NCI-H524 (cell line): ENCODE measurements around the gene OSTF1.

Experiments
- DNase-seq, 2 experiments: peaks; one replicate each; lab custom pipeline; 2025; lab: John Stamatoyannopoulos, UW

OSTF1 gene

GRCh38 chr9:75087824-75088645 is at the start of gene OSTF1, which contains the start of gene NMRK1:
OSTF1 (plus strand) TSS chr9:75088514; CDS start chr9:75088693, 179 bp downstream.
NMRK1 (minus strand) TSS chr9:75088155; CDS start chr9:75083115, 5,040 bp downstream.
- DNase-seq = peak; percentile 51 to 72

DNA sequence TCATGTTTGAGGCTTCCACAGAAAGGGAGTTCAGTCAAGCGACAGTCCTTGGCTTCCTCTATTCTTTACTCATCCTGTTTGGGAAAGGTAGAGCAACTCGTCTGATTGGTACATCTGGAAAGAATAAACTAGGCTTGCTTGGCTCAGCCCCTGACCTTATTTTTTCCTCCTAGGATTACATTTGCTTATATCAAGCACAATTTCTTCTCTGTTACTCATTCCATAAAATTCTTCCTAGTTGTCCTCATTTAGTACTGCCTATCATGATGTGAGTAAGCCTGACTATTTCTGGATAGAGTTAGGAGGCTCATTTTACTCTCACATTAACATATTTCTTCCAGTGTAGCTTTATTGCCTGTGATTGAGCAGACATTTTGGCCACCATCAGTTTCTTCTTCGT is 49.3 kb upstream of the OSTF1 start:
- DNase-seq = no peak

- DNase-seq = no peak
Observed at GRCh38 chr9:75039801-75040200, 48.5 kb upstream of the OSTF1 start.

GRCh38 chr9:75041041-75041440 is 47.3 kb upstream of the OSTF1 start:
- DNase-seq = no peak

DNA sequence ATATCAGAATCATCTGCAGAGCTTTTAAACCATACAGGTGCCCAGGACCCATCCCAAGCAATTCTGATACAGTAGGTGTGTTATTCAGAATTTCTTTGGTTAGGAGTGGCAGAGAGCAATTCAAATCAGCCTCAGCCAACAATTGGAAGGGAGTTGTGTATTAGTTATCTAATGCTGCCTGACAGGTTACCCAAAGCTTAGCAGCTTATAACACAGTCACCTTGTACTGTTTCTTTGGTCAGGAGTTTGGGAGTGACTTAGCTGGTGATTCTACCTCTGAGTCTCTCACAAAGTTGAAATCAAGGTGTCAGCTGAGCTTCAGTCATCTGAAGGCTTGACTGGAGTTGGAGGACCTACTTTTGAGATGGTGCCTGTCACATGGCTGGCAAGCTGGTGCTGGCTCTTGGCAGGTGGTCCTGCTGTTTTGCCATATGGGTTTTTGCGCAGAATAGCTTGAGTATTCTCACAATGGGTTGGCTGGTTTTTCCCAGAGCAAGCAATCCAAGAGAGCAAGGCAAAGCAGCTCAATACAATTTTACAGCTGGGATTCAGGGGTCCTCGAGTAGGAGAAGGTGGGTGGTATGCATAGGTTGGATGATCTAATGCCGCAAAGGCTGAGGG is 41.5 kb upstream of the OSTF1 start:
- peak; percentile 55 to 77 for DNase-seq

- no peak for DNase-seq
Observed at GRCh38 chr9:75047506-75047905, 40.8 kb upstream of the OSTF1 start.

DNA sequence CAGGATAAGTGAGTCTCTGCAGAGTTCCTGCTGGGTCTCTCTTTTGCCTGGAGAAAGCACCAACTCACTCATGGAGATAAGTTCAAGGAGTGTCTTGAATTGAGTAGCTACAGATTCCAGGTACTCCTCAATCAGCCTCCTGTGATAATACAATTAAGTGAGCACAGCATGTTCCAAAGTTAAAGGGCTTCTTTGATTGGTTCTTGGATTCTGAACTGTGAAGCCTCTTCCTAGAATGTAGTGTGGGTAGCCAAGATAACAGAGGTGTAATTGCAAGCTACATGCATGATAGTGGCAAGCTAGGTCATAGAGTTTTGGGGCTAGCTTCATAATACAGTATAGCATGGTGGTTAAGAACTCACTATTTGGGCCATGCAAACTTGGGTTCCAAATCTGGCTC is 37.0 kb upstream of the OSTF1 start:
- DNase-seq = no peak

DNA sequence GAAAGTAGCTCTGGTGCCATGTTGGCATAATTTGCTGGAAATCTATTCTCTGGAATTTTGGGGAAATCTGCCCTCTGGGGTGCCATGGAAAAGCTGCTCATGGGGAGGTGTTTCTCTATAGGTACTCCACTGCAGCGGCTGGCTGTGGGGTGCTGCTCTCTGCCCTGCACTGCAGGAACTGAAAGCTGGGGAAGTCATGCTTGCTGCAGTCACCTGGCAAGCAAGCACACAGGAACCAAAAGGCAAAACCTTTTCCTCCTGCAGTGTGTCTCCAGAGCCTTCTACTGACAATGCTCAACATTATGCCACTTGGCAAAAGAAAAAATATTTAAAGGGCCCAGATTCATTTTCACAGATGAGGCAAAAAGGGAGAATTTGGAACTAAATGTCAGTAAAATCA is 34.4 kb upstream of the OSTF1 start:
- no peak for DNase-seq

DNA sequence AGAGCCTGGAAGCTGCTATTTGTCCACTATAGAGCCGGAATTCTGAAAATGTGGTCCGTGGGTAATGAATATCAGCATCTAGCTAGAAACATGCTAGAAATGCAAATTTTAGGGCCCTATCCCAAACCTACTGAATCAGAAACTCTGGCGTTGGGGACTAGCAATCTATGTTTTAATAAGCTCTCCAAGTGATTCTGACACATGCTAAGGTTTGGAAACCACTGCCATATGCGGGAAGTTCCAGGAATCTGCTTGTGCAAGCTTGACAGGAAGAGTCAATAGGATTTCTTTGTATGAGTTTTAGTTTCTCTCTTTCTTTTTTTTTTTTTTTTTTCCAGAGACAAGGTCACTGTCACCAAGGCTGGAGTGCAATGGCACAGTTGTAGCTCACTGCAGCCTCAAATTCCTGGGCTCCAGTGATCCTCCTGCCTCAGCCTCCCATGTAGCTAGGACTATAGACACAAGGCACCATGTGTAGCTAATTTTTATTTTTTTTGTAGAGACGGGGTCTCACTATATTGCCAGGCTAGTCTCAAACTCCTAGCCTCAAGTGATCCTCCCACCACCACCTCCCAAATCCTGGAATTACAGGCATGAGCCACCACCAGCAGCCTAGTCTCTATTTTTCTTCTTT is 33.8 kb upstream of the OSTF1 start:
- DNase-seq = no peak

- DNase-seq = no peak
Observed at GRCh38 chr9:75061169-75061568, 27.1 kb upstream of the OSTF1 start.

- peak; percentile 37 to 69 for DNase-seq
Observed at GRCh38 chr9:75063556-75064305, 24.6 kb upstream of the OSTF1 start.

- peak; percentile 37 to 66 for DNase-seq
Observed at GRCh38 chr9:75064307-75065025, 23.8 kb upstream of the OSTF1 start.

- no peak for DNase-seq
Observed at GRCh38 chr9:75065510-75065909, 22.8 kb upstream of the OSTF1 start.

DNA sequence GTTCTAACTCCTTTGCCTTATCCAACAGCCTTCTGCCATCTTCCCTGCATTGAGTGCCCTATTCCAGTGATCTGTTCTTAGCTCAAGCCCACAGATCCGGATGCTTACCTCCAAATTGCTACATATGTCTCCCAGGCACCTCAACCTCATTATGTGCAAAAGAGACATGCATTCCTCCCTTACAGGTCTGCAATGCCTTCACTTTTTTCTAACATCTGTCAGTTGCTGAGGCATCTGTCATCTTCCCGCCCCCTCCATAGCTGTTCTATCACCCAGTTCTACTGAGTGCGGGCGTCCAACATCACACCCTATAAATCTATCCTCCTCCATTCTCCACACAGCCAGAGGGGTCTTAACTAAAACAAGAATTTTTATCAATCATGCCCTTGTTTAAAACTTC is 20.4 kb upstream of the OSTF1 start:
- DNase-seq = no peak

DNA sequence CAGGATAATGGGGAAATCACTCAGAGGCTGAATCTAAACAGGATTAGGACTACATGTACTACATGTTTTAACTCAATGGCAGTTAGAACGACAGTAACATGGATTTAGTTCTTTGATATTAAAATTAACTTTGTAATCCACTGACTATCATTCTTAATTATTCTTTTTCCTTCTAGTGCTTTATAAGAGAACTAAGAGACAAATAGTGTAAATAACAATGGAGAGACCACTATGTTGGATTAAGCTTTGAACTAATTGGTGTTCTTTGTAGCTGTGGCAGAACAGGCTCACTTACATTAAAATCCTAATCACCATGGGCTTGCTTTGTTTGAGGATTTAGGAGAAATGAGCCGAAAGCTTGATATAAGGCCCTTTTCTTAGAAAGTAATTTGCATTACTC is 19.1 kb upstream of the OSTF1 start:
- no peak for DNase-seq

DNA sequence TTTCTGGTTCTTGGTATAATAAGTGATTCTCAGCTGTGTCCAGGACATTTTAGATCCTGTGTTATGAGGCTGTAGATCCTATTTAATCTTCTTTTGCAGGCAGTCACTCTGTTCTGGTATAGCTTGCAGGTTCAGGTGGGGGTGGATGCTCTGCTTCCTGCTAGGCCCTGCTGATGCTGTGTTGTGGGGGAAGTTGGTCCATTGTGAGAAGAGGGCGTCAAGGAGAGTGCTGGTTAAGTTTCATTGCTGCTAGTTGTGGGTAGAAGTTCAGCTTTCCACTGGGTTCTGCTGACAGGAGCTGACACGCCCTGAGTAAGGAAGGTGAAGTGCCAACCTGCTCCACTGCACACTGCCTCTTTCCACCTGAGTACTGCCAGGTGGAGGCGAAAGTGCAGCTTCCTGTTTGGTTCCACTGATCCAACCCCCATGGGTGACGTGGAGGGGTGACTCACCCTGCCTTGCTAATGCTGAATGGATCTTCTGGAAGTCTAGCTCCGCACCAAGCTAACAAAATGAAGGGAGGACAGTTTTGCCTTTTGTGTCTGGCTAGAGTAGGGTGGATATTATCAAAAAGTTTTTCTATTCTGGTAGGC is 16.7 kb upstream of the OSTF1 start:
- no peak for DNase-seq

- DNase-seq = no peak
Observed at GRCh38 chr9:75072895-75073294, 15.4 kb upstream of the OSTF1 start.

DNA sequence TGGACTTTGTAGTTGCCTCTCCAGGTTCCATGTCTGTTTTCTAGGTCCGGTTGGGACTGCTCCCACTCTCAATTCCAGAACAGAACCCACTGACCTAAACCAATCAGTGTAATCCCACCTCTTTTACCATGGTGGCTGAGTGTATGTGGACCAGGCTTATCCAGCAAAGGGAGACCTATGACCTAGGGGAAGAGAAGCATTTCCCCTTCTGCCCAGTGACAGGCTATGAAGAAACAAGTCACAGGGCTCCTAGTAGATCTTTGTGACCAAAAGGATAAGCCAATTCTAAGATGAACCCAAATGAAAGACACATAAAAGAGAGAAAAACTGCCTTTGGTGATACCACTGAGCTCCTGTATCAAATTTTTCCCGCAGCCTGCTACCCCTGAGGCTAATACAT is 6.7 kb upstream of the OSTF1 start:
- no peak for DNase-seq

DNA sequence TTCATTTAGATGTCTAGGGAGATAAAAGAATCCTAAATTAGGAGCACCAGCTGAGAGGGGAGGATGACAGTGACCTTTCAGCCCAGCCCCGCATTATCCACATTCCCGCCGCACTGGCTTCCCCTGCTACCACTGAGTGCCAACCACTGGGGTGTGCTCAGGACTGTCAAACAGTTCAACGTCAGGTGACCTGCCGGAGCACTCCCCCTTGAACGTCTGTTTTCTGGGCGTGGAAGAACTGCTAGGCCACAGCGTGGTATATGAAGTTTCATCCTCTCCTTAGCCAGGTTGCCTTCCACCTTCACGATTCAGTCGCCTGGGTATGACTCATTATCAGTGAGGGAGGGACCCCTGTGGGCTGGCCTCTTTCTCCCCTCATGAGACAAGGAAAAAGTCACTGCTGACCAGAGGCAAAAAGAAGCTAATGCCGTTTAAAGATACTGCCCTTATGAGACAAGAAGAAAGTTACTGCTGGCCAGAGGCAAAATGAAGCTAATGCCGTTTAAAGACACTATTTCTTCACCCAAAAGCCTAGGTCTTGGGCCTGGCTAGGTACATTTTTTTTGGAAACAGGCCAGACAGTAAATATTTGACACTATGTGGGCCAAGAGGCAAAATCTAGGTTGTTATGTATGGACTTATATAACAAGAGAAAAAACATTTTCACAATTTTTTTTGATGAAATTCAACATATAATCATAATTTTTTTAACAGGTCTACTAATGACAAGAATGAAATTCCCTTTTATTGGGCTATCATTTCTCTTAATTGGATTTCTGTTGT is 4.9 kb upstream of the OSTF1 start:
- DNase-seq = no peak

DNA sequence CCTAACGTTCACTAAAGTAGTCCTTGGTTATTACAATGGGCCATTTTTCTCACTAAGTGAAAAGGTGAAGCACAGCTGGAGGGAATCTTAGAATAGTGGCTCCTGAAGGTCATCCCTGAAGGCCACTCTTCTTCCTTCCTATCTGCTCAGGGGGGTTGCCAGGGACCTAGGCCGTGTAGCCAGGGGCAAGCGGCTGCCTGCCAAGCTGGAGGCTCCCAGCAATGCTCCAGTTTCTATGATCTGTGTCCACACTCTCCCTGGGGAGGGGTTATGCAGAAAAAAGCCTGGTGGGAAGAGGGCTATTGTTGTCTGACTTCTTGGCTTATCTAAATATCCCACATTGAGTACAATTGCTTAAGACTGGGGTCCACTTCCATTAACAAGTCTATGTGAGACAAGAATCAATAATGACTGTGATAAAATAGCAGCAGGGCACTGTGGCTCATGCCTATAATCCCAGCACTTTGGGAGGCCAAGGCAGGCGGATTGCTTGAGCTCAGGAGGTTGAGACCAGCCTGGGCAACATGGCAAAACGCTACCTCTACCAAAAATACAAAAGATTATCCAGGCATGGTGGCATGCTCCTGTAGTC is 4.1 kb upstream of the OSTF1 start:
- DNase-seq = no peak
